HG03442 (cell line): ENCODE measurements around the gene RAB14.
"Not testable (repeated sequence)": the region's sequence is repeated elsewhere in the genome, so short reads cannot be mapped to it uniquely, and the experiment has no call there.

ENCODE experiments used
- ATAC-seq: cut with Tn5 transposase; IDR thresholded peaks from one replicate; pipeline ENCODE4 v1.9.1; 2021; ENCODE audit warnings: mild to moderate bottlenecking, moderate library complexity; ENCODE audit not compliant: unreplicated experiment

The RAB14 gene

DNA sequence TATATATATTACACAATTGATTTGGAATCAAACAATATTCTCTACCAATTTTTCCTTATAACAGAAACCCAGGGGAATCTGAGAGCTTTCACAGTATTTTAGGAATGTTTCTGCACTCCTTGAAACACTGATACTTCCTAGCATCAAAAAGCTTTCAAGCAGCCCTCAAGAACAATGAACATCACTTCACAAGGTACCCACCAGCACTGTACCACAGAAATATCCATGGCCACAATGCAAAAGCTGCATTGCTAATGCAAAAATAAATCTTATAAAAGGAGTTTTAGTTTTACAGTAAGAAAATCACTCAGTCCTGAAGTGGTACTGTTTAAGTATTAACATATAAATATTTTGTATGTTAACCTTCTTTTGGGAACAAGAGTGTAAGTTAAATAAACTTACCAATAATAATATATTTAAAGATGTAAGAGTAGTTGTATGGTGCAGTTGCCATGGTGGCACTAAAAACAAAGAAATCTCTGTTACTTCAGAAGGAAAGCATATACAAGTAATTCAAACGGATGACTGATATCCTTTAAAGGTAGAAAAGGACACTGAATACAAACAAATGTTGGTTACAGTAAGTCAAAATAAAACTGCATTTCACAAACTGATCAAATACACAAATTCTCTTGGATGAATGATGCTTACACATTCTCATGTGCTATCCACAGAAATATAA lies 8.6 kb downstream of the RAB14 start:
- no peak for ATAC-seq

- no peak for ATAC-seq
Observed at GRCh38 chr9:121192518-121192917, 9.2 kb downstream of the RAB14 start.

DNA sequence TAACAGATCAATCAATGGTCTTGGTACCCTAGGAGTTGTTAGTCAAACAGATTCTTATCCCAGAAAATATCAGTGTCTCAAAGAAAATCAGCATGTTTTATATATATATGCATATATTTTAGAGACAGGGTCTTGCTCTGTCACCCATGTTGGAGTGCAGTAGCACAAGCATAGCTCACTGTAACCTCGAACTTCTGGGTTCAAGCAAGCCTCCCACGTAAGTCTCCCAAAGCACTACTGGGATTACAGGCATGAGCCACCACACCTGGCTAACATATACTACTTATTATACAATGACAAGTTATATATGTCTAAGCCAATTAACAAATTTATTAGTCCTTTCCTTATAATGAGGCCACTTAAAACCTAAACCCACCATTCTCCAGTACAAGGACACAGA lies 10.4 kb downstream of the RAB14 start:
- ATAC-seq = no peak

GRCh38 chr9:121189660-121190059 lies 12.0 kb downstream of the RAB14 start:
- ATAC-seq = no peak

GRCh38 chr9:121189006-121189405 lies 12.7 kb downstream of the RAB14 start:
- no peak for ATAC-seq

- ATAC-seq = no peak
Observed at GRCh38 chr9:121187636-121188305, 13.9 kb downstream of the RAB14 start.

DNA sequence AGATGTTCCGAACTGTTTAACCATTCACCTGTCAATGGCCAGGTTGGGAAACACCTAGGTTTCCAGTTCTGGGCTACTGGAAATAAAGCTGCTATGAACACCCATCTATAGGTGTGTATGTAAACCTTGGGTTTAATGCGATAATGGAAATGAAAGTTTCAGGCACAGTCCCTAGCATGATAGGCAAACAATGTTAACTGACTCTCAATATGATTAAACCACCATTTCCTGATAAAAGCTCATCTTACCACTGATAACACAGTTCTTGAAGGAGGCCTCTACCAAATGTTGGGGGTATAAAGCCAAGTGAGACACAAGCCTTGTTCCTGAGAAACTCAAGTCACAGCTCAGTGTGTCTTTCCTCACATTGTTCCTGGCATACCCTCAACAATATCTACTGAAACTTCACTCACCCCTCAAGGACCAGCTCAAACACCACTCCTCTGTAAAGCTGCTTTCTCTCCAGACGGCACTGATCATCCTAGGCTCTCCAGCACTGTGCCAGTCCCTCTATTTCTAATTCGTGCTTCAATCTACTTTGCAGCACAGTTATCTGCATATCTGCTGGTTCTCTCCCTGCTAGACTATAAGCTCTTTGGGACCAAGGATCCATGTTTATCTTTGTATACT lies 15.8 kb downstream of the RAB14 start:
- ATAC-seq = no peak

DNA sequence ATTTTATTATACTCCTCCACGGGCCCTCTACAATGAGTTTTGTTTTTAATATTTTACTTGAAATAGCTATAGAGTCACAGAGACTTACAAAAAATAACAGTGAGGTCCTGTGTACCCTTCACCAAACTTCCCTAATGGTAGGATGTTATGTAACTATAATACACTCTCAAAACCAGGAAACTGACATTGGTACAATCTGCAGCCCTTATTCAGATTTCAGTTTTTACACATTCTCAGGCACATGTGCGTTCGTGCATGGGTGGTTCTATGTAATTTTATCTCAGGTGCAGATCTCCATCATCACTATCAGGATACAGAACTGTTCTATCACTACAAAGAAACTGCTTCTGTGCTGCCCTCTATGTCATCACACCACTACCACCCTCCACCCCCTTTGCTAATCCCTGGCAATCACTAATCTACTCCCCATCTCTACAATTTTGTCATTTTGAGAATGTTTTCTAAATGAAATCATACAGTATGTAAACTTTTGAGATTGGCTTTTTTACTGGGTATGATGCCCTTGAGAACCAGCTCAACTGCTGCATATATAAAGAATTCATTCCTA lies 16.4 kb downstream of the RAB14 start:
- no peak for ATAC-seq

GRCh38 chr9:121184463-121184862 lies 17.2 kb downstream of the RAB14 start:
- ATAC-seq = no peak

DNA sequence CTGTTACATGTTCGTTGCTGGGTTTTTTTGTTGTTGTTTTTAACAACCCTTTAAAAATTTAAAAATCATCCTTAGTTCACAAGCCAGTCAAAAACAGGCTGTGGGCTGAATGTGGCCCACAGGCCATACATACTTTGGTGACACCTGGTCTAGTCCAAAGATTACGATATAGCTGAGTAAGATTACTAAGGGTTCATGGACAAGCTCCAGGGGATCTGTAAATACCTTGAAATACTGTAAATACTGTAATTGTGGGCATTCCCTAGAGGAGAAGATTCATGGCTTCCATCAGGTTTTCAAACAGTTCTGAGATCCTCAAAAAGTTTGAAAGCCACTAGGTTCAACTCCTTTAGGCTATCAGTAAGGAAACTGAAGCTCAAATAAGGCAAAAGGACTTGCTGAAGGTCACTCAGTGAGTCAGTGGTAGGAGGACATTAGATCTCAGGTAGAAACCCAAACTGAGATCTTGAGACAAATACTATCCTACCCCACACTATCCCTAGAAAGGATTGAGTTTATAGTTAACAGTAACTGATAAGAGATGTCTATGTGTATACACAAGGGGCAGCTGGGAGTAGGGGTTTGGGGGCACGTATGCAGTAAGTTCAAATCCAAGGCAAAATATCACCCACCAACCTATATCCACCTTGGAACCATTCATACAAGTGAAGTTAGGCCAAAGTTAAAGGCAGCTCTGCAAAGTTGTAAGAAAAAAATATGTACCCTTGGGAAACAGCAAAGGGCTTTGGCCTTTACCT lies 17.8 kb downstream of the RAB14 start:
- ATAC-seq = no peak

DNA sequence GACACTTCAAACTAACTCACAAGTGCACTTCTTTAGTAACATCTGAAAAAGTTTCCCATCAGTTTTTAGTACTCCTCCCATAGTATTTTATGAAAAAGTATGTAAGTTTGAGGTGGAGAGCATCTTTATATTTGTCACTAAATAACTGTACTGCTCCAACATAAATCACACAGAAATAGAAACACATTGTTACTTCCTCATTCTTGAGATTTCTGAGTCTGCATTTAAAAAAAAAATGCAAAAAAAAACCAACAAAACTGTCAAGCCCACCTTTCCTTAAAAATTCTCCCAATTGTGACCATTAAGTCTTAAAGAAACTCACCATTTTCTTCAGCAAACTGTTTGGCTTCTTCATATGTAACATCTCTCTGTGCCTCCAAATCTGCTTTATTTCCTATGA lies 18.7 kb downstream of the RAB14 start:
- ATAC-seq = no peak

- no peak for ATAC-seq
Observed at GRCh38 chr9:121182101-121182836, 19.4 kb downstream of the RAB14 start.

DNA sequence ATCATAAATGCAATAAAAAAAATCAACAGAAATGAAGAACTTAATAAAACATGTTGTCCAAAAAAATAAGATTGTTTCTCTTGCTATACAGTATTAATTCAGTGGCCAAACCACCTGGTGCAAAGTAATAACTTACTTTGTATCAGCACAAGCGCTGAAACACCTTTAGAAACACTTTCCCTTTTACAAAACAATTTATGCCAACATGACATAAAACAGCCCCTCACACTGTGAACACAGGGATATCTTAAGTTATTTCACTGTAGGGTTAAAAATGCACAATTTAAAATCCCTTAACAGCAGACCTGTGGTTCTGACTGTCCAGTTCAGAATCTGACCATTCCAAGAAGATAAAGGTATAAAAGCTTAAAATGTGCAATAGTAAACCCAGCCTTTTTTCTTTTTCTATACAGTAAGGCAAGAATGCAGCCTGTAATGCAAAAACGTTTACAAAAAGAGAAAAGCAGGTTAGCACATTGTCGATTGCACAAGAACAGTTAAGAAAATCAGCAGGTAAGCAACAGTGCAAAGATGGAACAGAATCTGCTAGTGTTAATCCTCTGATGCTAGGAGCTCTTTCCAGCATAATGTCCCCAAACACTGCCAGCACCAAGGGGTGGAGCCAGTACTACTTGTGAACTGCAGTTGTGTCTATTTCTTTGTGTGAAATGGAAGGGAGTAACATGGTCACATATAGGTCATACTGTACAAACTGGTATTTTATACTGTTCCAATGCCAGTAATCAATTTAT lies 21.6 kb downstream of the RAB14 start:
- no peak for ATAC-seq

- not testable (repeated sequence) for ATAC-seq
Observed at GRCh38 chr9:121179373-121179721, 22.3 kb downstream of the RAB14 start.

GRCh38 chr9:121178676-121179372 lies 22.8 kb downstream of the RAB14 start:
- ATAC-seq = no peak

DNA sequence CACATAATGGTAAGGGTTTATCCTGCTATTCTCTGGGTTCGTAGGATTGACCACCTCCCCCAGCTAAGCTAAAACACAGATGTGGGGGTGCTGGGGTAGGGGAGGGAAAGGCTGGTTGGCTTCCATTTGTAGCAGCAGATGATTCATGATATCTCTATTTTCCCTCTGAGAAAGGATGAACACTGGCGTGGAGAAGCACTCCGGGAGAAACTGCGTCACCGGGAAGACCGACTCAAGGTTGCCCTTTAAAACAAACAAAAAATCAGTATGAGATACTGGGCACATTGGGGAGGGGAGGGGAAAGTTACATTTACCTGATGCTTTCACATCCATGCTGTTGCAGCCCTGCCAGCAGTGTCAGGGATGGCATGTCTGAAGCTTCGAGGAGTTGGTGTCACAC lies 28.2 kb downstream of the RAB14 start:
- no peak for ATAC-seq

- no peak for ATAC-seq
Observed at GRCh38 chr9:121172726-121173487, 28.8 kb downstream of the RAB14 start.

- no peak for ATAC-seq
Observed at GRCh38 chr9:121171236-121171635, 30.4 kb downstream of the RAB14 start.
